AG04449 (cell line): ENCODE data around the gene HCAR1.

Experiments
- CTCF ChIA-PET: fragments of 350-600 bp; formaldehyde crosslinking; extraction: SDS; loops from one replicate; lab custom pipeline; 2021; ENCODE audit warnings: antibody characterized with exemption; lab: Yijun Ruan, JAX
- POLR2A ChIA-PET: fragments of 400-600, 350-600 bp; formaldehyde crosslinking; extraction: SDS; loops from one replicate; lab custom pipeline; 2020; ENCODE audit warnings: antibody characterized with exemption, inconsistent platforms; lab: Yijun Ruan, JAX
- DNase-seq: peaks from one replicate; pipeline ENCODE4 v3.0.0-alpha.2; 2010; ENCODE audit warnings: low read depth, low spot score
- H3K4me3 ChIP-seq: 2 replicates; pipeline ENCODE4 v1.5.1; 2011; ENCODE audit warnings: low read depth, mild to moderate bottlenecking, control low read depth, low read length
- TF ChIP-seq, protein P1 (sequence below): IDR thresholded peaks from one replicate; pipeline ENCODE4 v1.5.1; 2011; ENCODE audit warnings: mild to moderate bottlenecking, moderate library complexity, low read length, control low read depth, inconsistent platforms; ENCODE audit not compliant: insufficient read depth; ENCODE audit errors: missing control alignments

Gene HCAR1

DNA sequence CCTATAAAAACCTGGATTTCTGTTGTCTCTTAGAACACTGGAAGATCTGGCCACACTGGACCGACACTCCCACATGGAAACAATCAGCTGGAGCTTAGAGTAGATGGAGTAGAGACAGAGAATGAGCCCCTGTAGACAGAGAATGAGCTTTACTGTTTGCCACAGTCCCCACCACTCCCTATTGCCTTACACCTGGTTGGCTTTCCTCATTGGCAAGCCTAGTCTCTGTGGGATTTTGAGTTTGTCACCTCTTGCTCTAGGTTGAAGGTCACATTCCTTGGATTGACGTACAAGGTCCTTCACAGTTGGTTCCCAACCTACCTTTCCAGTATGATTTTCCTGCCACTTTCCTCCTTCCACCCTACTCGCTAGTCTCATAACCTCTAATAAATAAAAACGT, 2.0 kb upstream of the HCAR1 start:
- DNase-seq = no peak
- CTCF ChIA-PET = no interaction called here
- POLR2A ChIA-PET = no interaction called here
- no peak overlapping the region for H3K4me3 ChIP-seq
- TF ChIP-seq, protein P1, sequence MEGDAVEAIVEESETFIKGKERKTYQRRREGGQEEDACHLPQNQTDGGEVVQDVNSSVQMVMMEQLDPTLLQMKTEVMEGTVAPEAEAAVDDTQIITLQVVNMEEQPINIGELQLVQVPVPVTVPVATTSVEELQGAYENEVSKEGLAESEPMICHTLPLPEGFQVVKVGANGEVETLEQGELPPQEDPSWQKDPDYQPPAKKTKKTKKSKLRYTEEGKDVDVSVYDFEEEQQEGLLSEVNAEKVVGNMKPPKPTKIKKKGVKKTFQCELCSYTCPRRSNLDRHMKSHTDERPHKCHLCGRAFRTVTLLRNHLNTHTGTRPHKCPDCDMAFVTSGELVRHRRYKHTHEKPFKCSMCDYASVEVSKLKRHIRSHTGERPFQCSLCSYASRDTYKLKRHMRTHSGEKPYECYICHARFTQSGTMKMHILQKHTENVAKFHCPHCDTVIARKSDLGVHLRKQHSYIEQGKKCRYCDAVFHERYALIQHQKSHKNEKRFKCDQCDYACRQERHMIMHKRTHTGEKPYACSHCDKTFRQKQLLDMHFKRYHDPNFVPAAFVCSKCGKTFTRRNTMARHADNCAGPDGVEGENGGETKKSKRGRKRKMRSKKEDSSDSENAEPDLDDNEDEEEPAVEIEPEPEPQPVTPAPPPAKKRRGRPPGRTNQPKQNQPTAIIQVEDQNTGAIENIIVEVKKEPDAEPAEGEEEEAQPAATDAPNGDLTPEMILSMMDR = no peak

DNA sequence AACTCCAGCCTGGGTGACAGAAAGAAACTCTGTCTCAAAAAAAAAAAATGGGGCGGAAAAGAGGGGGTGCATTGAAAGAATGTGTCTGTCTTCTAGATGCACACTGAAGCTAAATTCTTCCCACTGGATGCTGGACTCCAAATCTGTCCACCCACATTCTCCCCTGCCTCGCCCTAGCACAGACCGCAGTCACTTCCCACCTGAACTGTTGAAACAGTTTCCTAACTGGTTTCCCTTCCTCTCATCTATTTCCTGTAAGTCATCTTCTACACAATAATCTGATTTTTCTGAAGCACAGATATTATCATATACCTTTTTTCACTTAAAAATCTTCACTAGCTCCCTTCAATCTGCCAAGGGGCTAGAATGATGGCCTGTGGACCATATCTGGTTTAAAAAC, 1.5 kb upstream of the HCAR1 start:
- DNase-seq = no peak
- no peak overlapping the region for H3K4me3 ChIP-seq
- ChIA-PET POLR2A (no interaction called here), CTCF (no interaction called here)
- TF ChIP-seq, protein P1 = no peak

DNA sequence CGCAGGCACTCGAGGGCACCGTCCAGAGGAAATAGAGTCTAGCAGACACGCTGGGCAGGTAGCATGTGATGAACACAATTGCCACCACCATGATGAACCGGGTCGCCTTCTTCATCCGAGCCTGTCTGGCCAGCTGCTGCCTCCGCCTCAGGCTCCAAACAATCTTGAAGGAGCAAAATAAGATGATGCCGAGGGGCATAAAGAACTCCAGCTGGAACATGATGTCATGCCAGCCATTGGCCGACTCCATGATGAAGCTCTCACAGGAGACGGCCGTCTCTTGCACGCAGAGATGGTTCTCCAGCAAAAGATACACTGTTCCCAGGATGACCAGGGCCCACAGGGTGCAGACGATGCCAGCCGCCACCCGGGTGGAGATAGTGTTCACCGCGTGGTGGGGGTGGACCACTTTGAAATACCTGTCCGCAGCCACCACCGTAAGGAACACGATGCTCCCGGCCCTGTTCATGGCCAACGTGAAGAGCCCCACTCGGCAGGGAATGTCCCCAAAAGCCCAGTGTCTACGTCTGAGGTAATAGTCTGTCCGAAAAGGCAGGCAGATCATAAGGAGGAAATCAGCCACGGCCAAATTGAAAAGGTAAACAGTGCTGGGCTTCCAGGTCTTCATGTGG, 945 bp downstream of the HCAR1 start:
- CTCF ChIA-PET = no interaction called here
- no peak overlapping the region for H3K4me3 ChIP-seq
- POLR2A ChIA-PET = no interaction called here
- no peak for DNase-seq
- TF ChIP-seq, protein P1 = no peak

DNA sequence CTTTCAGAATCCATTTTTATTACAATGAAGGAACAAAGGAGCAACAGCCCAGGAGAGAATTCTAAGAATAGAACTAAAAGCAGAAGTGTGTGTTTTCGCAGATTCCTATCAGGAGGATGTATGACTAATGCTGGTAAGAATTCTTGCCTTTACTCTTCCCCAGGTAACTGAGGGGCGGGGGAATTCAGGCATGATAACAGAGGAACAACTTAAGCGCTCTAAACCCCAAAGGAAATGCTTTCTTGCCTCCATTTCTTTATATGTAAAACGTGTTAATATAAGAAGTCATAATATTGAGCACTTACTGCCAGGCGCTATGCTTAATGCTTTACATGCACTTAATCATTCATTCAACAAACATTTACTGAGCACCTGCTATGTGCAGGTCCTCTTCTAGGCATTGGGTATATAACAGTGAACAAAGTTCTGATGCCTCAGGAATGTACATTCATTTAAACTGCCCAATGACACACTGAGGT, 4.5 kb downstream of the HCAR1 start:
- ChIA-PET CTCF (interaction anchor here (1.0 to 1.8 kb wide), 2 partner anchors 11 to 68 kb away, joined by 3 to 5 read pairs; no protein-coding TSS in a partner anchor), POLR2A (no interaction called here)
- H3K4me3 ChIP-seq = no peak overlapping the region
- TF ChIP-seq, protein P1 = no peak
- no peak for DNase-seq

DNA sequence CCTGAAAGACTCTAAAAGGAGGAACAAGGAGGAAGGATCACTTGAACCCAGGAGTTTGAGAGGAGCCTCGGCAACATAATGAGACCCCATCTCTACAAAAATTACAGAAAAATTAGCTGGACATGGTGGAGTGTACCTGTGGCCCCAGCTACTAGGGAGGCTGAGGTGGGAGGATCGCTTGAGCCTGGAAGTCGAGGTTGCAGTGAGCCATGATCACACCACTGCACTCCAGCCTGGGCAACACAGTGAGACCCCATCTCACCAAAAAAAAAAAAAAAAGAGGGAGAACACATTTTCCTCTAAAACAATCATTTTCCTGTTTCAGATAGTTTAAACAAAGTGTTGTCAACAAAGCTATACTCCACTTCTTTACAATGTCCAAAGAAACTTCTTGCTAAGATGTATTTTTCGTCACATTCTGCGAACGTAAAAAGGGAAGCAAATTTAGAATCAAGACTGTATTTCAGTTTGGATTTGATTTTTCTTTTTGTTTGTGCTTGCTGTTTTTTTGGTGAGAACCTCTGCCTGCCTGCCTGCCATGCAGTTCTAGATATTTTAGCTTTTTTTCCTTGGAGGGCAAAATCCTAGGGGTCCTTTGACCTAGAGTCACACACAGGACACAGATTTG, 5.1 kb downstream of the HCAR1 start:
- no peak for DNase-seq
- ChIA-PET CTCF (interaction anchor here (1.0 to 1.8 kb wide), 2 partner anchors 11 to 68 kb away, joined by 3 to 5 read pairs; no protein-coding TSS in a partner anchor), POLR2A (no interaction called here)
- TF ChIP-seq, protein P1 = no peak
- H3K4me3 ChIP-seq = no peak overlapping the region

DNA sequence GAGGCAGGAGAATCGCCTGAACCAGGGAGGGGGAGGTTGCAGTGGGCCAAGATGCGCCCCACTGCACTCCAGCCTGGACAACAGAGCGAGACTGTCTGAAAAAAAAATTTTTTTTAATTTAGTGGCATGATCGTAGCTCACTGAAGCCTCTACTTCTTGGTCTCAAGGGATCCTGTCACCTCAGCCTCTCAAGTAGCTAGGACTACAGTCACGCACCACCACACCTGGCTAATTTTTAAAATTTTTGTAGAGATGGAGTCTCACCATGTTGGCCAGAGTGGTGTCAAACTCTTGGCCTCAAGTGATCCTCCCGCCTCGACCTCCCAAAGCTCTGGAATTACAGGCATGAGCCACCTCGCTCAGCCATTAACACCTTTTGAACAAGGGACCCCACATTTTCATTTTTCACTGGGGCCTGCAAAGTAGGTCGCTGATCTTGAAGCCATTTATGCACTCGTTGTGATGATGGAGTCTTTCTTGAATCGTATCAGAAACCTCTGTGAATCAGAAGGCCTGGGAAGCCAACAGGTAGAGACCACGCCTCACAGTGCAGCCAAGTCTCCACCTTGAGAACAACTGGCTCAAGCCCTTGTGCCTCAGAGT, 5.9 kb downstream of the HCAR1 start:
- TF ChIP-seq, protein P1 = no peak
- ChIA-PET POLR2A (no interaction called here), CTCF (interaction anchor here (1.0 to 1.8 kb wide), 3 partner anchors 20 to 69 kb away, joined by 3 to 5 read pairs (median 4); partner anchors contain the start of gene DENR)
- no peak for DNase-seq
- H3K4me3 ChIP-seq = no peak overlapping the region
